BLaER1 (cell line): ENCODE results near the gene MTIF2.
"Not testable (repeated sequence)": the region's sequence is repeated elsewhere in the genome, so short reads cannot be mapped to it uniquely, and the experiment has no call there.

Source experiments
- H3K27ac ChIP-seq: shearing (Covaris generic); formaldehyde crosslinking; 2 replicates; pipeline ENCODE4 v1.8.1; 2022
- H3K27me3 ChIP-seq: shearing (Covaris generic); formaldehyde crosslinking; 2 replicates; pipeline ENCODE4 v1.8.1; 2022
- H3K36me3 ChIP-seq: shearing (Covaris generic); formaldehyde crosslinking; 2 replicates; pipeline ENCODE4 v1.8.1; 2022
- H3K4me1 ChIP-seq: shearing (Covaris generic); formaldehyde crosslinking; 2 replicates; pipeline ENCODE4 v1.8.1; 2022
- H3K4me2 ChIP-seq: shearing (Covaris generic); formaldehyde crosslinking; 2 replicates; pipeline ENCODE4 v1.8.1; 2022
- H3K4me3 ChIP-seq: shearing (Covaris generic); formaldehyde crosslinking; 2 replicates; pipeline ENCODE4 v1.8.1; 2022
- H3K9ac ChIP-seq: shearing (Covaris generic); formaldehyde crosslinking; 2 replicates; pipeline ENCODE4 v1.8.1; 2022
- H3K9me3 ChIP-seq: shearing (Covaris generic); formaldehyde crosslinking; 2 replicates; pipeline ENCODE4 v1.8.1; 2022
- H4K20me1 ChIP-seq: shearing (Covaris generic); formaldehyde crosslinking; 2 replicates; pipeline ENCODE4 v1.8.1; 2022
- Cebpa-rat ChIP-seq: shearing (Covaris generic); IDR thresholded peaks from 2 replicates; pipeline ENCODE4 v1.8.1; 2022

Gene MTIF2

GRCh38 chr2:55236992-55237543 is 32.0 kb downstream of the MTIF2 start:
- Histone ChIP-seq H3K9ac (no peak overlapping the region), H3K4me2 (no peak overlapping the region), H3K36me3 (peaks cover 62% of the 10 kb centered on the region), H3K27me3 (no peaks in the 10 kb centered on the region), H3K27ac (no peak overlapping the region), H4K20me1 (peaks cover 40% of the 10 kb centered on the region), H3K9me3 (no peaks in the 10 kb centered on the region), H3K4me3 (no peak overlapping the region), H3K4me1 (peaks cover 40% of the 10 kb centered on the region)
- no peak for TF ChIP-seq Cebpa-rat

- H4K20me1 ChIP-seq, result peaks cover 40% of the 10 kb centered on the region
- no peak overlapping the region for H3K9ac ChIP-seq
- H3K36me3 ChIP-seq, result peaks cover 54% of the 10 kb centered on the region
- H3K9me3 ChIP-seq, result no peaks in the 10 kb centered on the region
- H3K27me3 ChIP-seq, result no peaks in the 10 kb centered on the region
- peaks cover 39% of the 10 kb centered on the region for H3K4me1 ChIP-seq
- H3K27ac ChIP-seq, result no peak overlapping the region
- no peak for TF ChIP-seq Cebpa-rat
- H3K4me3 ChIP-seq, result no peak overlapping the region
- H3K4me2 ChIP-seq, result no peak overlapping the region
These were observed 33.1 kb downstream of the MTIF2 start for GRCh38 chr2:55235724-55236538.

- Histone ChIP-seq H3K4me1 (peaks cover 33% of the 10 kb centered on the region), H3K4me3 (peak overlapping the region; percentile 90), H3K9me3 (no peaks in the 10 kb centered on the region), H3K9ac (peak overlapping the region; percentile 98), H3K36me3 (peaks cover 56% of the 10 kb centered on the region), H3K27ac (peak overlapping the region; percentile 98), H3K4me2 (peak overlapping the region; percentile 96), H4K20me1 (peaks cover 40% of the 10 kb centered on the region), H3K27me3 (no peaks in the 10 kb centered on the region)
- no peak for TF ChIP-seq Cebpa-rat
These were observed 35.4 kb downstream of the MTIF2 start for GRCh38 chr2:55233658-55233940.

- H3K4me3 ChIP-seq, result peak overlapping the region; percentile 90
- H3K4me1 ChIP-seq, result peaks cover 37% of the 10 kb centered on the region
- no peaks in the 10 kb centered on the region for H3K27me3 ChIP-seq
- H3K9ac ChIP-seq, result peak overlapping the region; percentile 98
- peak overlapping the region; percentile 96 for H3K4me2 ChIP-seq
- H4K20me1 ChIP-seq, result peaks cover 40% of the 10 kb centered on the region
- H3K9me3 ChIP-seq, result no peaks in the 10 kb centered on the region
- peak overlapping the region; percentile 98 for H3K27ac ChIP-seq
- TF ChIP-seq Cebpa-rat, result no peak
- H3K36me3 ChIP-seq, result peaks cover 51% of the 10 kb centered on the region
These were observed 36.0 kb downstream of the MTIF2 start for GRCh38 chr2:55232863-55233657.

- Histone ChIP-seq H3K4me1 (peaks cover 43% of the 10 kb centered on the region), H3K27ac (peak within 1 kb of the TSS; percentile 98), H3K27me3 (no peaks in the 10 kb centered on the region), H3K9ac (peak within 1 kb of the TSS; percentile 98), H4K20me1 (peaks cover 40% of the 10 kb centered on the region), H3K4me2 (peak within 1 kb of the TSS; percentile 96), H3K9me3 (no peaks in the 10 kb centered on the region), H3K36me3 (peaks cover 44% of the 10 kb centered on the region), H3K4me3 (peak within 1 kb of the TSS; percentile 90)
- no peak for TF ChIP-seq Cebpa-rat
These were observed 36.8 kb downstream of the MTIF2 start, which contains the start of the genes CLHC1 and RPS27A for GRCh38 chr2:55232084-55232862. Gene CLHC1, minus strand, starts transcription at chr2:55232293. Its CDS starts 9,882 bp downstream, at chr2:55222411. Gene RPS27A, plus strand, starts transcription at chr2:55232688. Its CDS starts 137 bp downstream, at chr2:55232825.

- no peak for TF ChIP-seq Cebpa-rat
- H4K20me1 ChIP-seq, result peaks cover 34% of the 10 kb centered on the region
These were observed 37.4 kb downstream of the MTIF2 start for GRCh38 chr2:55231546-55232083.

GRCh38 chr2:55230551-55230950 is 38.5 kb downstream of the MTIF2 start:
- Histone ChIP-seq H3K27me3 (no peaks in the 10 kb centered on the region), H4K20me1 (peaks cover 24% of the 10 kb centered on the region), H3K9ac (no peak overlapping the region), H3K4me3 (no peak overlapping the region), H3K36me3 (peaks cover 27% of the 10 kb centered on the region), H3K4me2 (peak overlapping the region; percentile 96; the same call in 1 of the 2 replicates), H3K9me3 (no peaks in the 10 kb centered on the region), H3K27ac (no peak overlapping the region), H3K4me1 (peaks cover 43% of the 10 kb centered on the region)
- no peak for TF ChIP-seq Cebpa-rat

More at GRCh38 chr2:55231546-55232083, 37.4 kb downstream of the MTIF2 start:
- peak overlapping the region; percentile 98 for H3K27ac ChIP-seq
- H3K4me3 ChIP-seq, result peak overlapping the region; percentile 90
- H3K4me2 ChIP-seq, result peak overlapping the region; percentile 96
- H3K9me3 ChIP-seq, result no peaks in the 10 kb centered on the region
- H3K27me3 ChIP-seq, result no peaks in the 10 kb centered on the region
- H3K4me1 ChIP-seq, result peaks cover 43% of the 10 kb centered on the region
- peak overlapping the region; percentile 98 for H3K9ac ChIP-seq
- peaks cover 38% of the 10 kb centered on the region for H3K36me3 ChIP-seq

GRCh38 chr2:55229221-55229620 is 39.8 kb downstream of the MTIF2 start:
- TF ChIP-seq Cebpa-rat, result no peak
- Histone ChIP-seq H3K36me3 (peaks cover 14% of the 10 kb centered on the region), H3K4me2 (no peak overlapping the region), H3K9ac (no peak overlapping the region), H3K4me3 (no peak overlapping the region), H3K9me3 (no peaks in the 10 kb centered on the region), H3K27ac (no peak overlapping the region), H3K27me3 (no peaks in the 10 kb centered on the region), H4K20me1 (peaks cover 11% of the 10 kb centered on the region), H3K4me1 (peaks cover 32% of the 10 kb centered on the region)

GRCh38 chr2:55228226-55228563 is 40.8 kb downstream of the MTIF2 start:
- peaks cover 23% of the 10 kb centered on the region for H3K4me1 ChIP-seq
- no peak for TF ChIP-seq Cebpa-rat
- H3K36me3 ChIP-seq, result 0 out of 2 replicates have a peak, but pooled peaks cover 5% of the 10 kb centered on the region
- H3K9me3 ChIP-seq, result no peaks in the 10 kb centered on the region
- H4K20me1 ChIP-seq, result peaks cover under 1% of the 10 kb centered on the region; the same call in 1 of the 2 replicates
- H3K4me2 ChIP-seq, result peak overlapping the region; percentile 65
- no peak overlapping the region for H3K4me3 ChIP-seq
- H3K27me3 ChIP-seq, result no peaks in the 10 kb centered on the region
- H3K9ac ChIP-seq, result no peak overlapping the region
- H3K27ac ChIP-seq, result peak overlapping the region; percentile 25; the same call in 1 of the 2 replicates

GRCh38 chr2:55227437-55228225 is 41.4 kb downstream of the MTIF2 start:
- Histone ChIP-seq H3K27ac (peak overlapping the region; percentile 25; the same call in 1 of the 2 replicates), H3K4me2 (peak overlapping the region; percentile 65), H3K4me1 (peaks cover 27% of the 10 kb centered on the region)
- not testable (repeated sequence) for H3K4me3 ChIP-seq, H3K36me3 ChIP-seq, H4K20me1 ChIP-seq, H3K27me3 ChIP-seq, H3K9me3 ChIP-seq, H3K9ac ChIP-seq
